HG03575 (cell line): ENCODE data around the gene GGTLC1.
"Not testable (repeated sequence)": the region's sequence is repeated elsewhere in the genome, so short reads cannot be mapped to it uniquely, and the experiment has no call there.

Source experiments
- ATAC-seq: cut with Tn5 transposase; IDR thresholded peaks from one replicate; pipeline ENCODE4 v1.9.1; 2021; ENCODE audit not compliant: unreplicated experiment, insufficient number of reproducible peaks, low FRiP score; ENCODE audit errors: extremely low read depth

GGTLC1 gene

GRCh38 chr20:23995905-23996666 is 7.5 kb upstream of the GGTLC1 start:
- no peak for ATAC-seq

- ATAC-seq: not testable (repeated sequence)
Observed at GRCh38 chr20:23995291-23995690, 6.7 kb upstream of the GGTLC1 start.

GRCh38 chr20:23994001-23994633 is 5.5 kb upstream of the GGTLC1 start:
- not testable (repeated sequence) for ATAC-seq

DNA sequence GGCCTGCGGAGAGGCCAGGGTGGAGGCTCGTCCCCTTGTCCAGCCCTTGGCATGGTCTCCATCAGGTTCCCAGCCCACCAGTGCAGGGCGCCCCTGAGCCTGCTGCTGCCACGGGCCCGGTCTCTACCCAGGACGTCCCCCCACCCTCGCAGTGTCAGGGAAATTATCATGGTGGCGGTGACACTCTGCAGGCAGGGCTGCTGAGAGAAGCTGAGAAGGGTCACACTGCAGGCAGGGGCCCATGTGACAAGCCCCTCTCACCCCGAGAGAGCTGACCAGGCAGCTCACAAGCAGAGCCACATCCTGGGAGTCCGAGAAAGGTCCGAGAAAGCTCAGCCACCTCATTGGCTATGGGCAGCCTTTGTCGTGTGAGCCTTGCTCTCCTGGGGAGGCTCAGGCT is 4.9 kb upstream of the GGTLC1 start:
- ATAC-seq: not testable (repeated sequence)

DNA sequence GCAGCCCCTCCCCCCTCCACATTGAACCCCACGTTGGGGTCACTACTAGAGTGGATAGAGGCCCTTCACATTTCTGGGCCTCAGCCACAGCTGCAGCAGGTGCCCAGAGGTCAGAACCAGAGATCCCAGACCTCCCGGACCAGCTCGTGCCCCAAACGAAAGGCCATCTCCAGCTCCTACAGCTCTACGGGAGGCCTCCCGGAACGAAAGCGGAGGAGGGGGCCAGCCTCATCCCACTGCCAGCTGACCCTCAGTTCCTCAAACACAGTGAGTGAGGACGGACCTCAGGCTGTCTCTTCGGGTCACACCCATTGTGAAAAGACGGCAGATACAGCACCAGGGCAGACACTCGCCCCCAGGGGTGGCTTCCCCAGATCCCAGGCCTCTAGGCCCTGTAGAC is 1.7 kb upstream of the GGTLC1 start:
- ATAC-seq: not testable (repeated sequence)

DNA sequence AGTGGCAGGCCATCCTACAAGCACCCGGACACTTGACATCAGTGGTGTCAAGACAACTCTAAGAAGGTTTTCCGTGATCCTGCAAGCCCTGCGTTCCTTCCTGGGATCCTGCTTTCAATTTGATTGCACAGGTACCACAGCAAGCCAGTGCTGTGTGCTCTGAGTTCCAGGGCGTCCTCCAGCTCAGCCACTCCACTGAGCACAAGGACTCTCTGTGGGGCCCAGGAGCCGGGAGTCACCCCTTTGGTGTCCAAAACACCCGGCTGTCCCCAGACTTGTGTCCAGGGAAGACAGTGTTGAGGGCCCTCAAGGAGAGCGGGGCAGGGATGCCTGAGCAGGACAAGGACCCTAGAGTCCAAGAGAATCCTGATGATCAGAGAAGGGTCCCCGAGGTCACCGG is 387 bp upstream of the GGTLC1 start:
- ATAC-seq: not testable (repeated sequence)

- ATAC-seq: not testable (repeated sequence)
Observed at GRCh38 chr20:23986716-23987115, 1.9 kb downstream of the GGTLC1 start.

DNA sequence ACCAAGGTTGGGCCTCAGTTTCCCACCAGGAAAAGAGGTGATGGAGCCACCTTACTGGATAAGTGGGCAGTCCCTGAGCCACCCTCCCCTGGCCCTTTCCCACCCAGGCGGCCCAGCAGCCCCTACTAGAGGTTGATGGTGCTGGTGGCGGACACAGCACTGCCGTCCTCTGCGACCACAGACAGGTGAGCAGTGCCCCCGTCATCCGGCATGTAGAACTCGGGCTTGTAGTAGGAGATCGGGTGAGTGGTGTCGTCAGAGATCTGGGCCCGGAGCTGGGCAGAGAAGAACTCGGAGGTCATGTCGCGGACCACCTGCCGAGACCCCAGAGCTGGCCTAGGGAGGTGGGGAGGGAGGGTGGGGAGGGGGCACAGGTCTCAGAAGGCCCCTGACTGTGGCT is 2.3 kb downstream of the GGTLC1 start:
- ATAC-seq: not testable (repeated sequence)

- ATAC-seq: not testable (repeated sequence)
Observed at GRCh38 chr20:23985790-23986225, 2.8 kb downstream of the GGTLC1 start.

DNA sequence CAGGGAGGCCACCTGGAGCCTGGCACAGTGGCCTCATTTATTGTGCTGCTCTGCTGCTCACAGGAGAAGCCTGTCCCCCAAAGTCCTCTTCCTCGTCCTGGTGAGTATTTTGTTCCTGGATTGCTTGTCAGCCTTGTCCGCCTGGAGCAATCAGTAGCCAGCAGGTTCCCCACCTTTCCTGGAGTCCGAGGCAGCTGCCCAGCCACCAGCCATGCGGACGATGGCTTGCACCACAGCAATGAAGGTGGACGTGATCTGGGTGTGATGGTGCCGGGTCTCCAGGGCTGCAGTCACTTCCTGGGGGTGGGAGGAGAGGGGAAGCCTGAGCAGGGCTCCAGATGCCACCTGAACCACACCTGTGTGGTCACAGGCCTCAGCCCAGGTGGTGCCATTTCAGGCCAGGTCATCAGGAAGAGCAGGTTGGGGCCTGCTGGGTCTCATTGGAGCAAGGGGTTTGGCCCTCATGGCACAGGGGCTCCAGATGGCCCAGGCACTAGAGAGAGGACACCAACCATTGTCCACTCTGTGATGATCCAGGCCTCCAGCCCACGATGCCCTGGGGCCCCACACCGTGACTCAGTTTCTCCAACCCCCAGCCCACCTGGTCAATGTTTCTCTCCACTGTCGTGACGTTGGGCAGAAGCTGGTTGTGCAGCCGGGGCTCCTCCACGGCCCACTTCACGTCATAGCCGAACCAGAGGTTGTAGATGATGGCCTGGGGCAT is 3.4 kb downstream of the GGTLC1 start:
- not testable (repeated sequence) for ATAC-seq

- not testable (repeated sequence) for ATAC-seq
Observed at GRCh38 chr20:23984476-23985023, 4.0 kb downstream of the GGTLC1 start.

DNA sequence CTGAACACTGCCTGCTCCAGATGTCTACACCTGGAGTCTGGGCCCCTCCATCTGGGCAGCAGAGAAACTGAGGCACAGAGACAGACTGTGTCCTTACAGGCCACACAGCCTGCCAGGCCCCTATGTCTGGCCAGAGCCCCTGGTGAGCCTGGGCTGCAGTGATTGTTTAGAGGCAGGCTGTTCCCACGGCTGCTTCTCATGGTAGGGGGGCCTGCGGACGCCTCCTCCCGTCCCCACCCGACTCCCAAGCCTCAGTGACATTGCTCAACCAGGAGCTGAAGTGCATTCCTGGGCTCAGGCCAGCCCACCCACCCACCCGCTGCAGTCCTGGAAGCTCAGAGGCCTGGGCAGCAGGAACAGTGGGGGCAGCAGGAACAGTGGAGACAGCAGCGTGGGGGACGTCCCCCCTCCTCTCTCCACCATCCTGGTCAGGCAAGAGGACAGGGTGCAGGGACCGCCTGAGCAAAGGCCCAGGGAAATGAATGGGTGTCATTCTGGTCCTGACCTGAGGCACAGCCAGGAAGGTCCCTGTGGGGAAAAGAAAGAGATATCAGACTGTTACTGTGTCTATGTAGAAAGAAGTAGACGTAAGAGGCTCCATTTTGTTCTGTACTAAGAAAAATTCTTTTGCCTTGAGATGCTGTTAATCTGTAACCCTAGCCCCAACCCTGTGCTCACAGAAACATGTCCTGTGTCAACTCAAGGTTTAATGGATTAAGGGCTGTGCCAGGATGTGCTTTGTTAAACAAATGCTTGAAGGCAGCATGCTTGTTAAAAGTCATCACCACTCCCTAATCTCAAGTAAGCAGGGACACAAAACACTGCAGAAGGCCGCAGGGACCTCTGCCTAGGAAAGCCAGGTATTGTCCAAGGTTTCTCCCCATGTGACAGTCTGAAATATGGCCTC is 6.2 kb downstream of the GGTLC1 start:
- ATAC-seq: not testable (repeated sequence)

DNA sequence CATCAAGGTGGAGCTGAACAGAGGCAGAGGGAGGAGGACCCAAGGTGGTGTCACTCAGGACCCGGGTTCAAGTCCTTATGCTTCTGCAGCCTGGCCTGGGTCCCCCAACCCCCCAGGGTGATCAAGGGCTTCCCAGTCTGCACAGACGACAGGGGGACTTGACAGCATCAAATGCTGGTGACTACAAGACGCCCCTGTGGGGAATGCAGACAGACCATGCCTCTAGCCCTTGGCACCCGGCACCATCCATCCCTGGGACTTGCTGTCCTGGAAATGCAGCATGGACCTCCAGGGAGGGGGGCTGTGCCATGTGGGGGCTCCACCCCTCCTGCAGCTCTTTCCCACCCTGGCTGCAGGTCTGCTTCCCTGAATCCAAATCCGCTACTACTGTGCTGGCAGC is 7.1 kb downstream of the GGTLC1 start:
- not testable (repeated sequence) for ATAC-seq

GRCh38 chr20:23981014-23981413 is 7.6 kb downstream of the GGTLC1 start:
- ATAC-seq: not testable (repeated sequence)

DNA sequence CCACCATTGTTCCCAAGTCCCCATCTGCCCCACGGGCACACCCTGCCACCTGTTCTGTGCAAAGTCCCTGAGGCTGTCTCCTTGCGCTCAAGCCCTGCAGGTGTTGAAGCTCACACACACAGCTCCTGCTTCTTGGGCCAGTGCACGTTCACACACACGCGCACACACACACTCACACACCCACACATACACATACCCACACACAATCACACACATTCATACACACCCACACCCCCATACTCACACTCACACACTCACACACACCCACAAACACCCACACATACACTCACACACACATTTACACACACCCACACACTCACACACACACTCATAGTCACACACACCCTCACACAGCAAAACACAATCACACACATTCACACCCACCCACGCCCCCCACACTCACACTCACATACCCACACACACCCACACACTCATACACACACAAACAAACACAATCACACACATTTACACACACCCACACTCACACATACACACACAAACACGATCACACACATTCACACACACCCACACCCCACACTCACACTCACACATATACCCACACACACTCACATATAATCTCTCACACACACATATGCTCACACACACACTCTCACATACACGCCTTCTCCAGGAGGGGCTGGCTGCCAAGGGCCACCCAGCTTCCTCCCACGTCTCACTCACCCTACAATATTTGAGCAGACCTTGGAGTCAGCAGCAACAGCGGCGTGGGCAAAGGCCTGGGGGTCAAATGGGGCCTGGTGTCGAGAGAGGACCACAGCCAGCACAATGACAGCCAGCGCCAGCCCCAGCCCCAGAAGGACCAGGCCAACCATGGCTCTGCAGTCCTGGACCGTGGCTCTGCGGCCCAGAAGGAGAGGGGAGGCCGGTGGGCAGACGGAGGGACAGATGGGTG is 8.4 kb downstream of the GGTLC1 start:
- ATAC-seq: not testable (repeated sequence)

DNA sequence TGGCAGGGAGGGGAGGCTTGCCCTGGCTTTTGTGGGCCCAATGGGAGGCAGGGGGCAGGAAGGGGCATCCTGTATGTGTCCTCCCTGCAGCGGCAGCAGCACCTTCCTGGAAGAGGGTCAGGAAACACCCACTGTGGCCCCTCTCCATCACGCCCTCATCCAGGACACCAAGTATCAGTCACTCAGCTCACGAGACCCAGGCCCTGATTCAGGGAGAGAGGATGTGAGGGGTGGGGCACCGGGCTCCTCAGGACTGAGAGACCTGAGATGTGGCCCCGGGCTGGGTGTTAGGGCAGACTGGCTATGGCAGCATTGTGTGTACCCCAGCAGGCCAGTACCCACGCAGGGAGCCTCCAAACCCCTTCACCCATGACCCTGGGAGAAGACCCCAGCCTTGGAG is 9.2 kb downstream of the GGTLC1 start:
- ATAC-seq: not testable (repeated sequence)

- ATAC-seq: not testable (repeated sequence)
Observed at GRCh38 chr20:23978457-23978856, 10.1 kb downstream of the GGTLC1 start.

GRCh38 chr20:23974966-23975365 is 13.6 kb downstream of the GGTLC1 start:
- no peak for ATAC-seq
